HG03469 (cell line): ENCODE measurements around the gene ZNF446.

ENCODE experiments used
- ATAC-seq: cut with Tn5 transposase; IDR thresholded peaks from one replicate; pipeline ENCODE4 v1.9.1; 2021; ENCODE audit warnings: mild to moderate bottlenecking, moderate library complexity, moderate number of reproducible peaks; ENCODE audit not compliant: unreplicated experiment

The ZNF446 gene

DNA sequence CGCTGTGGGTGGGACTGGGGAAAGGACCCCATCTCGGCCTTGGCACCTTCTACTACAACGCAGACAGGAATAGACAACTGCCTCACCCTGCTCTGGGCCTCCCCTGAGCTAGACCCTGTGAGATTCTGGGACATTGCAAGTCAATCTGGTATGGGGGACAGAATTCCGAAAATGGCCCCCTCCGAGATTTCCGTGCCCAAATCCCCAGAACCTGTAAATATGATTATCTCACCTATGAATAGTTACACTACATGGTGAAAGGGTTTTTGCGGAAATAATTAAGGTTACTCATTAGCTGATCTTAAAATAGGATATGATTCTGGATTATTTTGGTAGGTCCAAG is 44.1 kb downstream of the ZNF446 start:
- no peak for ATAC-seq

GRCh38 chr19:58521651-58522050 is 45.5 kb downstream of the ZNF446 start:
- ATAC-seq: no peak

DNA sequence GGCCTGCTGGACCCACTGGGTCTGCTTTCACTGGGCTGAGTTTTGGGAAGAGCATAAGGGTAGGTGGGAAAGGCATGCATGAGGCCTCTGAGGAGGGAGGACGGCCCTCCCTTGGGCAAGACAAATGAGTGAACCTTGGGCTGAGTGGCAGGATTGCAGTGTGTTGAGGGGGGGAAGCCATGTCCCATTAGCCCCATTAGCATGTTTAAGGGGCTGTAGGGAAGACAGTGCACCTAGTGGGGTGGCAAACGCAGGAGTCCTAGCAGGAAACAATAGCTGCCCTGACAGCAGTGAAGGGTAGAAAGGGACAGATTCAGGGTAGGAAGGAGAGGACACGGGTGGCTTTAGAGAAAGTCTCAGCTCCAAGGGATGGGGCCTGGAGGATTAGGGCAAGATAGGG is 46.6 kb downstream of the ZNF446 start:
- ATAC-seq: no peak

- ATAC-seq: no peak
Observed at GRCh38 chr19:58529405-58529804, 53.3 kb downstream of the ZNF446 start.
